Measurements from ENCODE around the gene HOXB1.

The HOXB1 gene

GRCh38 chr17:48520631-48521079, 10.2 kb downstream of the HOXB1 start:
- no peak overlapping the region for H3K27ac ChIP-seq (ENCODE audit: low read depth, low read length)
- H3K4me1 ChIP-seq (ENCODE audit: control insufficient read depth in 5 of 5, insufficient read depth in 5 of 5, low read length in 5 of 5) = peaks cover 0 to 3% (median 0%) of the 10 kb centered on the region in 5 donors
- H3K27me3 ChIP-seq (ENCODE audit: control insufficient read depth in 5 of 5, insufficient read depth in 4 of 5, low read length in 5 of 5) = peaks cover 0 to 2% (median 0%) of the 10 kb centered on the region in 5 donors
- no peak overlapping the region for H3K9ac ChIP-seq (ENCODE audit: low read length in 5 of 5)
- no peaks in the 10 kb centered on the region for H3K36me3 ChIP-seq (ENCODE audit: control insufficient read depth in 5 of 5, insufficient read depth in 5 of 5, low read length in 5 of 5)
- H3K4me3 ChIP-seq (ENCODE audit: low read depth in 1 of 5, low read length in 5 of 5) = no peak overlapping the region
- H3K9me3 ChIP-seq (ENCODE audit: control insufficient read depth in 5 of 5, low read length in 5 of 5) = no peaks in the 10 kb centered on the region

DNA sequence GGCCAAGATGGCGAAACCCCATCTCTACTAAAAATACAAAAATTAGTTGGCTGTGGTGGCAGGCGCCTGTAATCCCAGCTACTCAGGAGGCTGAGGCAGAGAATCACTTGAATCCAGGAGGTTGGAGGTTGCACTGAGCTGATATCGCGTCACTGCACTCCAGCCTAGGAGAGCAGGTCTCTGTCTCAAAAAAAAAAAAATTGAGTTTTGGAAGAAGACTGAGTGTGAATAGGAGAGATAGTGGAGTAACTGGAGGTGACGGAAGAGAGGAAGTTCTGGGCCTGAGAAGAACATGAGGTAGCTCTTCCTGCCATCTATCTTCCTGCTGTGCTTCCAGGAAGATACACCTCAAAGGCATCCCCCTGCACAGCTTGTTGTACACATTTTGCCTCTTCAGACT, 11.4 kb downstream of the HOXB1 start:
- no peak overlapping the region for H3K9ac ChIP-seq (ENCODE audit: low read length in 5 of 5)
- no peaks in the 10 kb centered on the region for H3K9me3 ChIP-seq (ENCODE audit: control insufficient read depth in 5 of 5, low read length in 5 of 5)
- H3K36me3 ChIP-seq (ENCODE audit: control insufficient read depth in 5 of 5, insufficient read depth in 5 of 5, low read length in 5 of 5) = no peaks in the 10 kb centered on the region
- no peak overlapping the region for H3K4me3 ChIP-seq (ENCODE audit: low read depth in 1 of 5, low read length in 5 of 5)
- H3K4me1 ChIP-seq (ENCODE audit: control insufficient read depth in 5 of 5, insufficient read depth in 5 of 5, low read length in 5 of 5) = peaks cover 0 to 3% (median 0%) of the 10 kb centered on the region in 5 donors
- H3K27me3 ChIP-seq (ENCODE audit: control insufficient read depth in 5 of 5, insufficient read depth in 4 of 5, low read length in 5 of 5) = peaks cover 0 to 3% (median 0%) of the 10 kb centered on the region in 5 donors
- H3K27ac ChIP-seq (ENCODE audit: low read depth, low read length) = no peak overlapping the region

GRCh38 chr17:48517478-48517877, 13.3 kb downstream of the HOXB1 start:
- peaks cover 0 to 7% (median 2%) of the 10 kb centered on the region in 5 donors for H3K27me3 ChIP-seq (ENCODE audit: control insufficient read depth in 5 of 5, insufficient read depth in 4 of 5, low read length in 5 of 5)
- H3K9ac ChIP-seq (ENCODE audit: low read length in 5 of 5) = no peak overlapping the region
- H3K9me3 ChIP-seq (ENCODE audit: control insufficient read depth in 5 of 5, low read length in 5 of 5) = no peaks in the 10 kb centered on the region

DNA sequence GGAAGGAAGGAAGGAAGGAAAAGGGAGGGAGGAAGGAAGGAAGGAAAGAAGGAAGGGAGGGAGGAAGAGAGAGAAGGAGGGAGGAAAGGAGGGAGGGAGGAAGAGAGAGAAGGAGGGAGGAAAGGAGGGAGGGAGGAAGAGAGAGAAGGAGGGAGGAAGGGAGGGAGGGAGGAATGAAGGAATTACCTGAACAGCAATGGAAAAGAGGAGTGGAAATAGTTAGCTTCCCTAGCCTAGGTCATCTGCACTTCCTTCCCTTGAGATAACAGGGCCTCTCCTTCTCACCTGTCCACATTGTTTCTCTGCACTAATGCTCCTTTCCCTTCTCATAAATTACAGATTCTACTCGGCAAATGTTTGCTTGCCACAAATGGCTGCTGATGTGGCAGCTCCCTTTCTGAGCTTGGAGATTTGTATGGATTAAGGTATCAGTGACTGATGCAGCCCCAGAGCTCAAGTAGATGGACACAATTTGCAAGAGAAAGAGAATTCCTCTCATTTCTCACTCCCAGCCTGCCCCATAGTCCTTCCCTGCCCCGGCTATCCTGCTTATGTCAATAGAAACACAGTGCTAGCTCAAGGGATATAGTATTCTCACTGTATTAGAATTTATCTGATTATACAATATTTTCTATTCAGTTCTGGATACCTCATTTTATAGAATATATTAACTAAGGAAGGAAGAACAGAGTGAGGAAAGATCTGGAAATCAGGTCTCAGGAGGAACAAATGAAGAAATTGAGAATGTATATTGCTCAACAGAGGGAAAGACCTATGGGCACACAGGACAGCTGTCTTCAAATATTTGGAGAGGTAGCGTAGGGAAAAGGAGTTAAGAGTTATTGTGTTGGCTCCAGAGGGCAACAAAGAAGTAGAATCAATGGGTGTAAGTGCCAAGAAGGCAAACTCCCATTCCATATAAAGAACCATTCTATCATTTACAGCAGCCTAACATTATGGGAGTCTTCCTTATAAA, 14.6 kb downstream of the HOXB1 start:
- H3K27me3 ChIP-seq (ENCODE audit: control insufficient read depth in 5 of 5, insufficient read depth in 4 of 5, low read length in 5 of 5) = peaks cover 0 to 7% (median 2%) of the 10 kb centered on the region in 5 donors
- no peaks in the 10 kb centered on the region for H3K4me1 ChIP-seq (ENCODE audit: control insufficient read depth in 5 of 5, insufficient read depth in 5 of 5, low read length in 5 of 5)
- H3K9ac ChIP-seq (ENCODE audit: low read length in 5 of 5) = no peak overlapping the region
- no peak overlapping the region for H3K27ac ChIP-seq (ENCODE audit: low read depth, low read length)
- no peaks in the 10 kb centered on the region for H3K36me3 ChIP-seq (ENCODE audit: control insufficient read depth in 5 of 5, insufficient read depth in 5 of 5, low read length in 5 of 5)
- H3K4me3 ChIP-seq (ENCODE audit: low read depth in 1 of 5, low read length in 5 of 5) = no peak overlapping the region
- H3K9me3 ChIP-seq (ENCODE audit: control insufficient read depth in 5 of 5, low read length in 5 of 5) = no peaks in the 10 kb centered on the region

More at GRCh38 chr17:48517478-48517877, 13.3 kb downstream of the HOXB1 start:
- H3K36me3 ChIP-seq (ENCODE audit: control insufficient read depth in 5 of 5, insufficient read depth in 5 of 5, low read length in 5 of 5) = no peaks in the 10 kb centered on the region
- H3K27ac ChIP-seq (ENCODE audit: low read depth, low read length) = no peak overlapping the region
- H3K4me3 ChIP-seq (ENCODE audit: low read depth in 1 of 5, low read length in 5 of 5) = no peak overlapping the region
- peaks cover 0 to 3% (median 0%) of the 10 kb centered on the region in 5 donors for H3K4me1 ChIP-seq (ENCODE audit: control insufficient read depth in 5 of 5, insufficient read depth in 5 of 5, low read length in 5 of 5)

GRCh38 chr17:48514477-48514876, 16.3 kb downstream of the HOXB1 start:
- no peaks in the 10 kb centered on the region for H3K36me3 ChIP-seq (ENCODE audit: control insufficient read depth in 5 of 5, insufficient read depth in 5 of 5, low read length in 5 of 5)
- peaks cover 0 to 7% (median 0%) of the 10 kb centered on the region in 5 donors for H3K27me3 ChIP-seq (ENCODE audit: control insufficient read depth in 5 of 5, insufficient read depth in 4 of 5, low read length in 5 of 5)
- H3K9ac ChIP-seq (ENCODE audit: low read length in 5 of 5) = no peak overlapping the region
- no peak overlapping the region for H3K27ac ChIP-seq (ENCODE audit: low read depth, low read length)
- no peak overlapping the region for H3K4me3 ChIP-seq (ENCODE audit: low read depth in 1 of 5, low read length in 5 of 5)
- no peaks in the 10 kb centered on the region for H3K9me3 ChIP-seq (ENCODE audit: control insufficient read depth in 5 of 5, low read length in 5 of 5)
- H3K4me1 ChIP-seq (ENCODE audit: control insufficient read depth in 5 of 5, insufficient read depth in 5 of 5, low read length in 5 of 5) = peaks cover 0 to 2% (median 0%) of the 10 kb centered on the region in 5 donors

GRCh38 chr17:48513666-48514455, 16.9 kb downstream of the HOXB1 start:
- peaks cover 0 to 2% (median 0%) of the 10 kb centered on the region in 5 donors for H3K4me1 ChIP-seq (ENCODE audit: control insufficient read depth in 5 of 5, insufficient read depth in 5 of 5, low read length in 5 of 5)
- H3K27ac ChIP-seq (ENCODE audit: low read depth, low read length) = no peak overlapping the region
- H3K36me3 ChIP-seq (ENCODE audit: control insufficient read depth in 5 of 5, insufficient read depth in 5 of 5, low read length in 5 of 5) = no peaks in the 10 kb centered on the region
- no peak overlapping the region for H3K9ac ChIP-seq (ENCODE audit: low read length in 5 of 5)
- peaks cover 0 to 7% (median 0%) of the 10 kb centered on the region in 5 donors for H3K27me3 ChIP-seq (ENCODE audit: control insufficient read depth in 5 of 5, insufficient read depth in 4 of 5, low read length in 5 of 5)
- no peak overlapping the region for H3K4me3 ChIP-seq (ENCODE audit: low read depth in 1 of 5, low read length in 5 of 5)
- no peaks in the 10 kb centered on the region for H3K9me3 ChIP-seq (ENCODE audit: control insufficient read depth in 5 of 5, low read length in 5 of 5)

GRCh38 chr17:48513097-48513496, 17.7 kb downstream of the HOXB1 start:
- no peaks in the 10 kb centered on the region for H3K36me3 ChIP-seq (ENCODE audit: control insufficient read depth in 5 of 5, insufficient read depth in 5 of 5, low read length in 5 of 5)
- H3K27me3 ChIP-seq (ENCODE audit: control insufficient read depth in 5 of 5, insufficient read depth in 4 of 5, low read length in 5 of 5) = peaks cover 0 to 7% (median 0%) of the 10 kb centered on the region in 5 donors
- no peaks in the 10 kb centered on the region for H3K9me3 ChIP-seq (ENCODE audit: control insufficient read depth in 5 of 5, low read length in 5 of 5)
- H3K9ac ChIP-seq (ENCODE audit: low read length in 5 of 5) = no peak overlapping the region
- H3K4me3 ChIP-seq (ENCODE audit: low read depth in 1 of 5, low read length in 5 of 5) = no peak overlapping the region
- peaks cover 0 to 2% (median 0%) of the 10 kb centered on the region in 5 donors for H3K4me1 ChIP-seq (ENCODE audit: control insufficient read depth in 5 of 5, insufficient read depth in 5 of 5, low read length in 5 of 5)
- no peak overlapping the region for H3K27ac ChIP-seq (ENCODE audit: low read depth, low read length)

DNA sequence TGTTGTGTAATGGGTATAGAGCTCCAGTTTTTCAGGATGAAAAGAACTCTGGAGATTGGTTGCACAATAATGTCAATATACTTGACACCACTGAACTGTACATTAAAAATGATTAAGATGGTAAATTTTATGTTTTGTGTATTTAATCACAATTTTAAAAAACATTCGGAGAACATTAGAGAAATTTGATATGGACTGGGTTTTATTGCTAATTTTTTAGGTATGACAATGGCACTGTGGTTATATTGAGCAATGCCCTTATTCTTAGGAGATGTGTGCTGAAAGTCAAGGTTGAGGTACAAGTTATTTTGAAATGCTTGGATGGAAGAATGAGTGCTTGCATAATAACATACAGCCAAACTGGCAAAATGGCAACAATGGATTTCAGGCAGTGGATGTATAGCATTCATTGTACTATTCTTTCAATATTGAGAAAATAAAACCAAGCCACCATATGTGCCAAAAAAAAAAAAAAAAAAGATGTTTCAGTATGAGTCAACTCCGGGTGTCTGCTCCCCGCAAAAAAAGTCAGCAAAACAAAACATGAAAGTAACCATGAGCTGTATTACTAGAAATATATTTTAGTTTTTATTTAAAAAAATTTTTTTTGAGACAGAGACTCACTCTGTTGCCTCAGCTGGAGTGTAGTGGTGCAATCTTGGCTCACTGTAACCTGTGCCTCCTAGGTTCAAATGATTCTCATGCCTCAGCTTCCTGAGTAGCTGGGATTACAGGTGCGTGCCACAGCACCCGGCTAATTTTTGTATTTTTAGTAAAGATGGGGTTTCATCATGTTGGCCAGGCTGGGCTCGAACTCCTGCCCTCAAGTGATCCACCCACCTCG, 19.8 kb downstream of the HOXB1 start:
- peaks cover 0 to 7% (median 0%) of the 10 kb centered on the region in 5 donors for H3K27me3 ChIP-seq (ENCODE audit: control insufficient read depth in 5 of 5, insufficient read depth in 4 of 5, low read length in 5 of 5)
- H3K4me1 ChIP-seq (ENCODE audit: control insufficient read depth in 5 of 5, insufficient read depth in 5 of 5, low read length in 5 of 5) = peaks cover 0 to 2% (median 0%) of the 10 kb centered on the region in 5 donors
- H3K27ac ChIP-seq (ENCODE audit: low read depth, low read length) = no peak overlapping the region
- no peak overlapping the region for H3K9ac ChIP-seq (ENCODE audit: low read length in 5 of 5)
- no peak overlapping the region for H3K4me3 ChIP-seq (ENCODE audit: low read depth in 1 of 5, low read length in 5 of 5)
- H3K36me3 ChIP-seq (ENCODE audit: control insufficient read depth in 5 of 5, insufficient read depth in 5 of 5, low read length in 5 of 5) = no peaks in the 10 kb centered on the region
- no peaks in the 10 kb centered on the region for H3K9me3 ChIP-seq (ENCODE audit: control insufficient read depth in 5 of 5, low read length in 5 of 5)

GRCh38 chr17:48510381-48510760, 20.4 kb downstream of the HOXB1 start:
- Histone ChIP-seq H3K36me3 (ENCODE audit: control insufficient read depth in 5 of 5, insufficient read depth in 5 of 5, low read length in 5 of 5) (no peaks in the 10 kb centered on the region), H3K4me1 (ENCODE audit: control insufficient read depth in 5 of 5, insufficient read depth in 5 of 5, low read length in 5 of 5) (peaks cover 0 to 2% (median 0%) of the 10 kb centered on the region in 5 donors), H3K9me3 (ENCODE audit: control insufficient read depth in 5 of 5, low read length in 5 of 5) (no peaks in the 10 kb centered on the region), H3K9ac (ENCODE audit: low read length in 5 of 5) (no peak overlapping the region), H3K27ac (ENCODE audit: low read depth, low read length) (no peak overlapping the region), H3K27me3 (ENCODE audit: control insufficient read depth in 5 of 5, insufficient read depth in 4 of 5, low read length in 5 of 5) (peaks cover 0 to 7% (median 0%) of the 10 kb centered on the region in 5 donors), H3K4me3 (ENCODE audit: low read depth in 1 of 5, low read length in 5 of 5) (no peak overlapping the region)

Measured in subcutaneous abdominal adipose tissue (tissue), 5 donors.